Neutrophil (primary cell): ENCODE results near the gene DAPK1.

Experiments
- H3K27ac ChIP-seq: fragments of 200-600 bp; sonication (generic); 2 replicates; pipeline ENCODE4 v1.5.1; 2016; ENCODE audit warnings: mild to moderate bottlenecking, moderate library complexity
- H3K27me3 ChIP-seq: fragments of 200-600 bp; sonication (generic); 2 replicates; pipeline ENCODE4 v1.6.0; 2016; ENCODE audit warnings: mild to moderate bottlenecking
- H3K36me3 ChIP-seq: fragments of 200-600 bp; sonication (generic); 2 replicates; pipeline ENCODE4 v1.5.1; 2017
- H3K4me1 ChIP-seq, 2 experiments: fragments of 200-600 bp in 1 of 2; sonication (generic) in 1 of 2; 1 replicate in 1 of 2; 2 replicates in 1 of 2; pipeline versions ENCODE4 v1.5.1 to v1.6.1; 2013 to 2016; ENCODE audit warnings: low read depth in 1 of 2, low read length in 1 of 2, mild to moderate bottlenecking in 1 of 2, moderate library complexity in 1 of 2; ENCODE audit not compliant: control insufficient read depth in 1 of 2, insufficient read depth in 1 of 2
- H3K4me3 ChIP-seq, 2 experiments: fragments of 200-600 bp in 1 of 2; sonication (generic) in 1 of 2; 1 replicate in 1 of 2; 2 replicates in 1 of 2; pipeline ENCODE4 v1.5.1; 2013 to 2016; ENCODE audit warnings: low read depth in 1 of 2, low read length in 1 of 2, mild to moderate bottlenecking in 1 of 2, moderate library complexity in 1 of 2
- H3K9me3 ChIP-seq: fragments of 200-600 bp; sonication (generic); 2 replicates; pipeline ENCODE4 v1.5.1; 2016
- TF ChIP-seq, protein P1 (sequence below): fragments of 200-600 bp; sonication (generic); IDR thresholded peaks from 2 replicates; pipeline ENCODE4 v1.5.1; 2016; ENCODE audit warnings: antibody characterized with exemption

Gene DAPK1

DNA sequence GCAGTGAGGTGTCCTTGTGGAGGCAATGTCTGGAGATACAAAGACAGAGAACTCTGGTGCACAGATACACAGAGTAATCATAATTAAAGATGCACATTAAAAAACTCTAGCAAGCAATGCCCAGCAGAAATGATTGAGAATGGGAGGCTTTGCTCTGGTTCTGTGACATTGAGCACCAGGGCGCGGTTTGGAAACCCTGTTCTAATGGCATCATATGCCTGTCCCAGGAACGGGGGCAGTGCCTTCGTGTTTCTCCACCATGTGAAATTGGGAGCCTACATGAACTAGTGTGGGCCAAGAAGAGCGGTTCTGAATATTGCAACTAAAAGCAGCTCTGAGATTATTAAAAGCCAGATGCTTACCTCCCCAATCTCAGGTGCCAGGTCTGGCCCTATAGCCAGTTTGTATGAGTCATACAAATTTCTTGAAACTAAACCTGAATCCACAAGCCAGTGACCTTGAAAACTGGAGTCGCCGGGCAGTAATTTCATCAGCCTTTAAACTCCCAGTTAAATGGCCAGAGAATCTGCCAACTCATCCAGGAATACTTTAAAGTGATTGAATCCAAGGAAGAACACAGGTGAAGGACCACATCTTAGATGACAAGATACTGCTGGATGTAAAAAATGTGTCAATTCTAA lies 206.1 kb downstream of the DAPK1 start:
- no peaks in the 10 kb centered on the region for H3K27me3 ChIP-seq
- no peaks in the 10 kb centered on the region for H3K9me3 ChIP-seq
- H3K27ac ChIP-seq, result no peak overlapping the region
- TF ChIP-seq, protein P1, sequence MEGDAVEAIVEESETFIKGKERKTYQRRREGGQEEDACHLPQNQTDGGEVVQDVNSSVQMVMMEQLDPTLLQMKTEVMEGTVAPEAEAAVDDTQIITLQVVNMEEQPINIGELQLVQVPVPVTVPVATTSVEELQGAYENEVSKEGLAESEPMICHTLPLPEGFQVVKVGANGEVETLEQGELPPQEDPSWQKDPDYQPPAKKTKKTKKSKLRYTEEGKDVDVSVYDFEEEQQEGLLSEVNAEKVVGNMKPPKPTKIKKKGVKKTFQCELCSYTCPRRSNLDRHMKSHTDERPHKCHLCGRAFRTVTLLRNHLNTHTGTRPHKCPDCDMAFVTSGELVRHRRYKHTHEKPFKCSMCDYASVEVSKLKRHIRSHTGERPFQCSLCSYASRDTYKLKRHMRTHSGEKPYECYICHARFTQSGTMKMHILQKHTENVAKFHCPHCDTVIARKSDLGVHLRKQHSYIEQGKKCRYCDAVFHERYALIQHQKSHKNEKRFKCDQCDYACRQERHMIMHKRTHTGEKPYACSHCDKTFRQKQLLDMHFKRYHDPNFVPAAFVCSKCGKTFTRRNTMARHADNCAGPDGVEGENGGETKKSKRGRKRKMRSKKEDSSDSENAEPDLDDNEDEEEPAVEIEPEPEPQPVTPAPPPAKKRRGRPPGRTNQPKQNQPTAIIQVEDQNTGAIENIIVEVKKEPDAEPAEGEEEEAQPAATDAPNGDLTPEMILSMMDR, result no peak
- peaks cover 29% of the 10 kb centered on the region for H3K36me3 ChIP-seq
- no peaks in the 10 kb centered on the region for H3K4me1 ChIP-seq
- no peak overlapping the region for H3K4me3 ChIP-seq

DNA sequence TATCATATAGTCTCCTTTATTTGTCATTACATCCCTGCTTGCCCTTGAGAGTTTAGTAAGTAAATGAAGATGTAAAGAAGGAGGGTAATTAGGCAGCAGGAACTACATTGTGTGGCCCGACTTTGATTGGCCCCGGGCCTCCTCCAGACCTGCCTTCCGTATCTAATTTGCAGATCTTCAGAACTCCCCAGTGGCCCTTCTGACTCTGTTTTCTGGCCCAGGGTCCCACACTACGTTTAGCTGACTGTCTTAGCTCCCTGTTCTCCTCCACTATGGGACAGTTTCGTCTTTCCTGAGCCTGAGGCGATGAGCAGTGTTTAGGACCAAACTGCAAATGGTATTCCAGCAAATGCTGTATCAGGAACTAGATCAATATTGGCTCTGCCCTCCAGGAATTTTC lies 206.7 kb downstream of the DAPK1 start:
- Histone ChIP-seq H3K4me1 (no peaks in the 10 kb centered on the region), H3K27me3 (no peaks in the 10 kb centered on the region), H3K4me3 (no peak overlapping the region), H3K36me3 (peaks cover 26% of the 10 kb centered on the region), H3K27ac (no peak overlapping the region), H3K9me3 (no peaks in the 10 kb centered on the region)
- TF ChIP-seq, protein P1, result no peak

DNA sequence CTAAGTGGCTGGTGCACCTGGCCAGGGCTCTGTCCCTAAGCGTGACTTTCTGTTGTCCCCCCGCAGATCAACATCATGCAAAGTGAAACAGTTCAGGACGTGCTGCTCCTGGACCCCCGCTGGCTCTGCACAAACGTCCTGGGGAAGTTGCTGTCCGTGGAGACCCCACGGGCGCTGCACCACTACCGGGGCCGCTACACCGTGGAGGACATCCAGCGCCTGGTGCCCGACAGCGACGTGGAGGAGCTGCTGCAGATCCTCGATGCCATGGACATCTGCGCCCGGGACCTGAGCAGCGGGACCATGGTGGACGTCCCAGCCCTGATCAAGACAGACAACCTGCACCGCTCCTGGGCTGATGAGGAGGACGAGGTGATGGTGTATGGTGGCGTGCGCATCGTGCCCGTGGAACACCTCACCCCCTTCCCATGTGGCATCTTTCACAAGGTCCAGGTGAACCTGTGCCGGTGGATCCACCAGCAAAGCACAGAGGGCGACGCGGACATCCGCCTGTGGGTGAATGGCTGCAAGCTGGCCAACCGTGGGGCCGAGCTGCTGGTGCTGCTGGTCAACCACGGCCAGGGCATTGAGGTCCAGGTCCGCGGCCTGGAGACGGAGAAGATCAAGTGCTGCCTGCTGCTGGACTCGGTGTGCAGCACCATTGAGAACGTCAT lies 208.5 kb downstream of the DAPK1 start:
- Histone ChIP-seq H3K9me3 (no peaks in the 10 kb centered on the region), H3K4me3 (no peak overlapping the region), H3K27ac (no peak overlapping the region), H3K36me3 (peaks cover 26% of the 10 kb centered on the region), H3K4me1 (no peaks in the 10 kb centered on the region), H3K27me3 (no peaks in the 10 kb centered on the region)
- TF ChIP-seq, protein P1, result no peak

DNA sequence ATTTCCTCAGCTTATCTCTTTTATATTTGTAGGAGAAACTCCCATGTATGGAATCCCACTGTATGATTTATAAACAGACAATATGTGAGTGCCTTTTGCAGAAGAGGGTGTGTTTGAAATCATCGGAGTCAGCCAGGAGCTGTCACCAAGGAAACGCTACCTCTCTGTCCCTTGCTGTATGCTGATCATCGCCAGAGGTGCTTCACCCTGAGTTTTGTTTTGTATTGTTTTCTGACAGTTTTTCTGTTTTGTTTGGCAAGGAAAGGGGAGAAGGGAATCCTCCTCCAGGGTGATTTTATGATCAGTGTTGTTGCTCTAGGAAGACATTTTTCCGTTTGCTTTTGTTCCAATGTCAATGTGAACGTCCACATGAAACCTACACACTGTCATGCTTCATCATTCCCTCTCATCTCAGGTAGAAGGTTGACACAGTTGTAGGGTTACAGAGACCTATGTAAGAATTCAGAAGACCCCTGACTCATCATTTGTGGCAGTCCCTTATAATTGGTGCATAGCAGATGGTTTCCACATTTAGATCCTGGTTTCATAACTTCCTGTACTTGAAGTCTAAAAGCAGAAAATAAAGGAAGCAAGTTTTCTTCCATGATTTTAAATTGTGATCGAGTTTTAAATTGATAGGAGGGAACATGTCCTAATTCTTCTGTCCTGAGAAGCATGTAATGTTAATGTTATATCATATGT lies 210.3 kb downstream of the DAPK1 start:
- H3K36me3 ChIP-seq, result peaks cover 24% of the 10 kb centered on the region
- TF ChIP-seq, protein P1, result no peak
- no peak overlapping the region for H3K27ac ChIP-seq
- no peak overlapping the region for H3K4me3 ChIP-seq
- no peaks in the 10 kb centered on the region for H3K27me3 ChIP-seq
- no peaks in the 10 kb centered on the region for H3K9me3 ChIP-seq
- no peaks in the 10 kb centered on the region for H3K4me1 ChIP-seq

DNA sequence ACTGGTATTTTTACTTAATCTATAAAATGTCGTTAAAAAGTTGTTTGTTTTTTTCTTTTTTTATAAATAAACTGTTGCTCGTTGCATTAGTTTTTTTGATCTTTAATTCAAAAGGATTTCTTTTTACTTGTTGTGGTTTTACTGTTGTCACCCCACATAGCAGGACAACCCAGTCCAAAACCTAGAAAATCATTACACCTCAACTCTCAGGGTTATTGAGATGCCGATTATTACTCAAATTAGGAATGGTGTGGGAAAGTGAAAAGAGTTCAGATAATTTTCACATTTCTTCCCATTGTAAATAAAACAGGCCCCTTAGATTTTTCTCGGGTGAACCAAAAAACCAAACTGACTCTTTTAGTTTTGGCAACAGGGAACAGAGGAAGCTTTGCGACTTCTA lies 210.9 kb downstream of the DAPK1 start:
- H3K4me3 ChIP-seq, result no peak overlapping the region

More for the DNA sequence above, 210.9 kb downstream of the DAPK1 start:
- no peaks in the 10 kb centered on the region for H3K27me3 ChIP-seq
- TF ChIP-seq, protein P1, result no peak
- H3K4me1 ChIP-seq, result no peaks in the 10 kb centered on the region
- H3K36me3 ChIP-seq, result peaks cover 18% of the 10 kb centered on the region
- no peaks in the 10 kb centered on the region for H3K9me3 ChIP-seq
- no peak overlapping the region for H3K27ac ChIP-seq
